Osteoblast (primary cell): Measurements from ENCODE around the gene DCXR. TPM values are rescaled to one million over a fixed set of nuclear protein-coding genes. Genes with fewer than 3 reads are reported as not detected.

Experiments
- DNase-seq: peaks from one replicate; pipeline ENCODE4 v3.0.0; 2011; ENCODE audit warnings: low spot score, mixed read lengths; ENCODE audit not compliant: insufficient read length; ENCODE audit errors: missing footprints
- H2AFZ ChIP-seq: 2 replicates; pipeline ENCODE4 v1.6.0; 2011; ENCODE audit warnings: mild to moderate bottlenecking, low read length
- H3K27ac ChIP-seq: 2 replicates; pipeline ENCODE4 v1.5.1; 2011; ENCODE audit warnings: mild to moderate bottlenecking, low read depth, low read length, moderate library complexity
- H3K27me3 ChIP-seq: 2 replicates; pipeline ENCODE4 v1.6.0; 2012; ENCODE audit warnings: mild to moderate bottlenecking, control low read depth, inconsistent platforms, low read length, moderate library complexity; ENCODE audit not compliant: insufficient read depth
- H3K36me3 ChIP-seq: 2 replicates; pipeline ENCODE4 v1.5.1; 2011; ENCODE audit warnings: mild to moderate bottlenecking, low read length, control low read depth, moderate library complexity; ENCODE audit not compliant: insufficient read depth
- H3K4me1 ChIP-seq: 2 replicates; pipeline ENCODE4 v1.5.1; 2011; ENCODE audit warnings: mild to moderate bottlenecking, low read length, control low read depth, moderate library complexity; ENCODE audit not compliant: insufficient read depth
- H3K4me2 ChIP-seq: 2 replicates; pipeline ENCODE4 v1.6.0; 2011; ENCODE audit warnings: mild to moderate bottlenecking, low read length; ENCODE audit not compliant: insufficient read depth
- H3K4me3 ChIP-seq: fragments of 200-600 bp; sonication (generic); 3 replicates; pipeline ENCODE4 v1.5.1; 2012; ENCODE audit warnings: mild to moderate bottlenecking, low read length, inconsistent platforms; ENCODE audit not compliant: insufficient read depth
- H3K79me2 ChIP-seq: 2 replicates; pipeline ENCODE4 v1.6.0; 2012; ENCODE audit warnings: mild to moderate bottlenecking, low read length, control low read depth, inconsistent platforms; ENCODE audit not compliant: insufficient read depth
- H3K9me3 ChIP-seq: 2 replicates; pipeline ENCODE4 v1.5.1; 2011; ENCODE audit warnings: low read depth, low read length, control low read depth
- H4K20me1 ChIP-seq: 2 replicates; pipeline ENCODE4 v1.6.0; 2012; ENCODE audit warnings: mild to moderate bottlenecking, low read length, control low read depth; ENCODE audit not compliant: insufficient read depth
- total RNA-seq: library from RNA; depleted of rRNA; stranded (reverse); fragments of >200 nt; gene quantifications from 2 replicates; pipeline ENCODE4 v1.2.3, GENCODE V29; 2012
- TF ChIP-seq, protein P1 (sequence below): IDR thresholded peaks from 2 replicates; pipeline ENCODE4 v1.5.1; 2011; ENCODE audit warnings: mild to moderate bottlenecking, low read depth, low read length, moderate library complexity; ENCODE audit errors: extremely low read depth

DCXR gene
- total RNA-seq, 1 donor, result 31.8 TPM

DNA sequence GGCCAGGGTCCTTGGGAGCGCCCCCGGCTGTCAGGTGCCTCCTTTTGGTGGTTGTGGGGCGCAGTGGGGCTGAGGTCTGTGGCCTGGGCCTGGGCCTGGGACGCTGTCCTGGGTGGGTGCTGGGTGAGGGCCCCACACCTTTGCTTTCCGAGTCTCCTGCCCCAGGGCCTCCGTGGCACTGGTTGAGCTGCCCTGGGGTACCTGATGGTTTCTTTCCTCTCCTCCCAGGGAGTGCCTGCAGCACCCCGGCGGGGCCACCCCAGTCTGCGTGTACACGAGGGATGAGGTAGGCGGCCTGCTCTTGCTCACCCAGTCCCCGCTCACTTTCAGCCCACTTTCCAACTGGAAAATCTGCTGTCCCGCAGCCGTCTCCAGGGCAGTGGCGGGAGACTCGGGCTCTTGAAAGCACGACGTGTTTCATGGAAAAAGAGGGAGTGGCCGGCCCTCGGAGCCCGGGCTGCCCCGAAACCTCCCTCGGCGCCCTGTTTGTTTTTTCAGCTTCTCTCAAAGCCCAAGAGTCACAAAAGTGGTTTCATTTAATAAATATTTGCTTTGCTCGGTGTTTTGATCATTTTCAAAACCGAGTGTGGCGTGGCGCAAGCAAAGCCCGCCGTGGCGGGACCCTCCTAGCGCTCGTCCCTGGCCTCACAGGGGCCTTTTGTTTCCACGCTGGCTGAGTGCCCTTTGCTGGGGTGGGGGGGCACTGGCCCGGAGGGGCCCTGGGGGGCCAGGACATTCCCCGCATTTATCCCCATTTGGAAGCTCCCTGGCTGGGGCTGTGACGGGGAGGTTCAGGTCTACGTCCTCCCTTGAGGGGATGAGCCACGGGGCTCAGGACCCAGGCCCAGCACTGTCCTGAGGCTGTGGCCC, 42.7 kb downstream of the DCXR start:
- Histone ChIP-seq H3K27ac (no peak overlapping the region), H3K4me2 (no peak overlapping the region), H3K4me3 (no peak overlapping the region), H4K20me1 (peaks cover 31% of the 10 kb centered on the region), H3K9me3 (no peaks in the 10 kb centered on the region), H3K79me2 (peaks cover 17% of the 10 kb centered on the region), H3K36me3 (peaks cover 8% of the 10 kb centered on the region), H3K27me3 (no peaks in the 10 kb centered on the region), H3K4me1 (peaks cover 14% of the 10 kb centered on the region), H2AFZ (no peak overlapping the region)
- TF ChIP-seq, protein P1, sequence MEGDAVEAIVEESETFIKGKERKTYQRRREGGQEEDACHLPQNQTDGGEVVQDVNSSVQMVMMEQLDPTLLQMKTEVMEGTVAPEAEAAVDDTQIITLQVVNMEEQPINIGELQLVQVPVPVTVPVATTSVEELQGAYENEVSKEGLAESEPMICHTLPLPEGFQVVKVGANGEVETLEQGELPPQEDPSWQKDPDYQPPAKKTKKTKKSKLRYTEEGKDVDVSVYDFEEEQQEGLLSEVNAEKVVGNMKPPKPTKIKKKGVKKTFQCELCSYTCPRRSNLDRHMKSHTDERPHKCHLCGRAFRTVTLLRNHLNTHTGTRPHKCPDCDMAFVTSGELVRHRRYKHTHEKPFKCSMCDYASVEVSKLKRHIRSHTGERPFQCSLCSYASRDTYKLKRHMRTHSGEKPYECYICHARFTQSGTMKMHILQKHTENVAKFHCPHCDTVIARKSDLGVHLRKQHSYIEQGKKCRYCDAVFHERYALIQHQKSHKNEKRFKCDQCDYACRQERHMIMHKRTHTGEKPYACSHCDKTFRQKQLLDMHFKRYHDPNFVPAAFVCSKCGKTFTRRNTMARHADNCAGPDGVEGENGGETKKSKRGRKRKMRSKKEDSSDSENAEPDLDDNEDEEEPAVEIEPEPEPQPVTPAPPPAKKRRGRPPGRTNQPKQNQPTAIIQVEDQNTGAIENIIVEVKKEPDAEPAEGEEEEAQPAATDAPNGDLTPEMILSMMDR, result no peak
- no peak for DNase-seq

DNA sequence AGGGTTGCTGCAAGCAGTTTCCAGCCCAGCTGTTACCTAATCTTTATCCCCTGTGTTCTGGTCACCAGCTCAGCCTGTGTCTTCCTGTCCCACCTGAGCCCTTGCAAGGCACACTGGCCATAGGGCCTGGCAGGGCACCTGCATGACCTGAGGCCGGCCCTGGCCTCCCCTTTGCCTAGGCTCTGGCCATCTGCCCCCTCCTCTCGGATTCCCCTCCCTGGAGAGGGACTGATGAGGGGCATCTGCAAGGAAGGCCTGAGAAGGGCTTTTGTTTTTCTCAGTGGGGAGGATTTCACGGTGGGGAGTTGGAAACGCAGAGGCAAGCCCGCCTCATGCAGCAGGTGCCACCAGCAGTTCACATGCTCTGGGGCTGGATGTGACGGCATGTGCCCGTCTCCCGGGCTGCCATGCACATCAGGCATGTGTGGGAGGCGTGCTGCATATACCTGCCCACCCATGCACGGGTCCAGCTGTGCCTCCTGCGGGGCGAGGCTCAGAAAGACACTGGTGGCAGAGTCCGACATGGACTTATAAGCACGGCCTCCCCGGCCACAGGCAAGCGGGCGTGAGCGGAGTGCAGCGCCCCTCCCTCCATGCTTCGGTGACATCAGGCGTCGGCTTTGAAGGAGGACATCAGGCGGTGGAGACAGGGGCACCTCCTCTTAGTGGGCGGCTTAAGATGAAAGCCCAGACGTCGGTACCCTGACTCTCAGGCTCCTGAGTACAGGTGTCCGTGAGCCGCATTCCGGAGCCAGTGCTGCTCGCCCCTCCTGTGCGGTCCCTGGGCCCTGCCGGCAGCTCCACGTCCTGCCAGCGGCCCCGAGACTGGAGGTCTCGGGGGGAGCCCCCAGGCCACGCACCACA, 43.5 kb downstream of the DCXR start:
- H3K27me3 ChIP-seq, result no peaks in the 10 kb centered on the region
- H3K4me1 ChIP-seq, result peaks cover 14% of the 10 kb centered on the region
- H3K4me2 ChIP-seq, result no peak overlapping the region
- no peak overlapping the region for H3K4me3 ChIP-seq
- no peak overlapping the region for H2AFZ ChIP-seq
- H3K79me2 ChIP-seq, result peaks cover 16% of the 10 kb centered on the region
- peaks cover 8% of the 10 kb centered on the region for H3K36me3 ChIP-seq
- peaks cover 31% of the 10 kb centered on the region for H4K20me1 ChIP-seq
- H3K27ac ChIP-seq, result no peak overlapping the region
- DNase-seq, result peak; percentile 72
- TF ChIP-seq, protein P1, result no peak
- H3K9me3 ChIP-seq, result no peaks in the 10 kb centered on the region

- Histone ChIP-seq H3K4me3 (no peak overlapping the region), H4K20me1 (peaks cover 31% of the 10 kb centered on the region), H3K4me2 (peak overlapping the region; percentile 67), H3K79me2 (peaks cover 16% of the 10 kb centered on the region), H2AFZ (no peak overlapping the region), H3K27ac (no peak overlapping the region), H3K27me3 (no peaks in the 10 kb centered on the region), H3K4me1 (peaks cover 14% of the 10 kb centered on the region), H3K9me3 (no peaks in the 10 kb centered on the region), H3K36me3 (peaks cover 9% of the 10 kb centered on the region)
- TF ChIP-seq, protein P1, result no peak
- no peak for DNase-seq
These were observed 45.0 kb downstream of the DCXR start for GRCh38 chr17:81992306-81993102.
